ENCODE measurements around the gene POLR3GL.
"Not testable (repeated sequence)": the region's sequence is repeated elsewhere in the genome, so short reads cannot be mapped to it uniquely, and the experiment has no call there.

POLR3GL gene

DNA sequence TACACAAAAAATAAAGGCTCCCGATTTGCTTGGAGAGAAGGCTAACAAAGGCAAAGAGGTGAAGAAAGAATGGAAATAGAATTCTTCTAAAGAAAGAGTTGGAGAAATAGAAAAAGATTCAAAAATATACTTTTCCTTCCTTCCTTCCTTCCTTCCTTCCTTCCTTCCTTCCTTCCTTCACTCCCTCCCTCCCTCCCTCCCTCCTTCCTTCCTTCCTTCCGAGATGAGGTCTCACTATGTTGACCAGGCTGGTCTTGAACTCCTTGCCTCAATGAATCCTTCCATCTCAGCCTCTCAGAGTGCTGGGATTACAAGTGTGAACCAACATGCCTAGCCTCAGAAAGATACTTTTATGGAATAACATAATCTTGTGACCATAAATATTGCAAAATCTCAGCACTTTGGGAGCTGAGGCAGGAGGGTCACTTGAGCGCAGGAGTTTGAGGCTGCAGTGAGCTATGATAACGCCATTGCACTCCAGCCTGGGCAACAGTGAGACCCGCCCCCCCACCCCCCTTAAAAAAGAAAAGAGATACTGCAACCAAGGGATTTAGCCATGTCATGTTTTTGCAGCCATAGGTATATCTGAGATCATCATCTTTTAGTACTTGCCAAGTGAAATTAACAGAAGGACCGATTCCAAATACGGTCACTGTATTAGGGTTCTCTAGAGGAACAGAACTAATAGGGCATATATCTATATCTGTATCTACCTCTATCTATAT, 58.1 kb downstream of the POLR3GL start:
- H3K9me3 ChIP-seq (ENCODE audit: control insufficient read depth in 2 of 2, low read length in 2 of 2), result no peaks in the 10 kb centered on the region

DNA sequence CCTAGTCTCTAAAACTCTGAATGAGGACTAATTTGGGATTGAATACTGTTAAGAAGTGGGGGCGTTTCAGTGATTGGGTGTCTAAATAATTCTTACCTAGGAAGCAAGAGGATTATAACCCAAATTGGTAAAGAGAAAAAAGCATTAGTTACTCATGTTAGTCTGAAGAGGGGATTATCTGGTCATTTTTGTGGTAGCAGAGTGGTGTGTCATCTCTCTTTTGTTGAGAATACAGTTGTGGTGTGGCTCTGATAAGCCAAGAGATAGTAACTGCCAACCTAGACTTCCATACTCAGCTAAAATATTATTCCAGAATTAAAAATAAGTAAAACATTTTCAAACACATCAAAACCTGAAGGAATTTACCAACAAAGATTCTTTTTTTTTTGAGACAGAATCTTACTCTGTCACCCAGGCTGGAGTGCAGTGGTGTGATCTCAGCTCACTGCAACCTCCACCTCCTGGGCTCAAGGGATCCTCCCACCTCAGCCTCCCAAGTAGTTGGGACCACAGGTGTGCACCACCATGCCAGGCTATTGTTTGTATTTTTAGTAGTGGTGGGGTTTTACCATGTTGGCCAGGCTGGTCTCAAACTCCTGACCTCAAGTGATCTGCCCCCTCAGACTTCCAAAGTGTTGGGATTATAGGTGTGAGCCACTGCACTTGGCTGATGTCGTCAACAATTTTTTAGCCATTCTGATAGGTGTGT, 61.5 kb downstream of the POLR3GL start:
- H3K27ac ChIP-seq (ENCODE audit: low read length); H3K36me3 ChIP-seq (ENCODE audit: control insufficient read depth in 2 of 2, insufficient read depth in 2 of 2, low read length in 2 of 2); H3K9ac ChIP-seq (ENCODE audit: low read length in 2 of 2); H3K9me3 ChIP-seq (ENCODE audit: control insufficient read depth in 2 of 2, low read length in 2 of 2); H3K4me3 ChIP-seq (ENCODE audit: low read length in 2 of 2); H3K4me1 ChIP-seq (ENCODE audit: control insufficient read depth, insufficient read depth, low read length): not testable (repeated sequence)
- H3K27me3 ChIP-seq (ENCODE audit: control insufficient read depth in 1 of 2, insufficient read depth in 2 of 2, low read length in 2 of 2), result peaks cover 9 to 14% of the 10 kb centered on the region in 2 donors

More for the DNA sequence above, 58.1 kb downstream of the POLR3GL start:
- no peak overlapping the region for H3K27ac ChIP-seq (ENCODE audit: low read length)
- H3K36me3 ChIP-seq (ENCODE audit: control insufficient read depth in 2 of 2, insufficient read depth in 2 of 2, low read length in 2 of 2), result no peaks in the 10 kb centered on the region
- H3K4me3 ChIP-seq (ENCODE audit: low read length in 2 of 2), result no peak overlapping the region
- H3K9ac ChIP-seq (ENCODE audit: low read length in 2 of 2), result no peak overlapping the region
- H3K27me3 ChIP-seq (ENCODE audit: control insufficient read depth in 1 of 2, insufficient read depth in 2 of 2, low read length in 2 of 2), result peaks cover 24 to 32% of the 10 kb centered on the region in 2 donors
- peaks cover 6% of the 10 kb centered on the region for H3K4me1 ChIP-seq (ENCODE audit: control insufficient read depth, insufficient read depth, low read length)

DNA sequence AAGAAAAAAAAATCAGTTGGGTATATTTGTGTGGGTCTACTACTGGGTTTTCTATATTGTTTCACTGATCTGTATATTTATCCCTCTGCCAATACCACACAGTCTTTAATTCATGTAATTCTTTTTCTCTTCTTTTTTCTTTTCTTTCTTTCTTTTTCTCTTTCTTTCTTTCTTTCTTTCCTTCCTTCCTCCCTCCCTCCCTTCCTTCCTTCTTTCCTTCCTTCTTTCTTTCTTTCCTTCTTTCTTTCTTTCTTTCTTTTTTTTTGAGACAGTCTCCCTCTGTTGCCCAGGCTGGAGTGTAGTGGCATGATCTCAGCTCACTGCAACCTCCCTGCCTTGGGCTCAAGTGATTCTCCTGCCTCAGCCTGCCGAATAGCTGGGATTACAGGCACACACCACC, 62.2 kb downstream of the POLR3GL start:
- H3K4me3 ChIP-seq (ENCODE audit: low read length in 2 of 2); H3K9ac ChIP-seq (ENCODE audit: low read length in 2 of 2); H3K27me3 ChIP-seq (ENCODE audit: control insufficient read depth in 1 of 2, insufficient read depth in 2 of 2, low read length in 2 of 2): not testable (repeated sequence)

More for the DNA sequence above, 62.2 kb downstream of the POLR3GL start:
- H3K27ac ChIP-seq (ENCODE audit: low read length); H3K4me1 ChIP-seq (ENCODE audit: control insufficient read depth, insufficient read depth, low read length); H3K36me3 ChIP-seq (ENCODE audit: control insufficient read depth in 2 of 2, insufficient read depth in 2 of 2, low read length in 2 of 2); H3K9me3 ChIP-seq (ENCODE audit: control insufficient read depth in 2 of 2, low read length in 2 of 2): not testable (repeated sequence)
